ENCODE measurements around the gene GSAP.

Gene GSAP

DNA sequence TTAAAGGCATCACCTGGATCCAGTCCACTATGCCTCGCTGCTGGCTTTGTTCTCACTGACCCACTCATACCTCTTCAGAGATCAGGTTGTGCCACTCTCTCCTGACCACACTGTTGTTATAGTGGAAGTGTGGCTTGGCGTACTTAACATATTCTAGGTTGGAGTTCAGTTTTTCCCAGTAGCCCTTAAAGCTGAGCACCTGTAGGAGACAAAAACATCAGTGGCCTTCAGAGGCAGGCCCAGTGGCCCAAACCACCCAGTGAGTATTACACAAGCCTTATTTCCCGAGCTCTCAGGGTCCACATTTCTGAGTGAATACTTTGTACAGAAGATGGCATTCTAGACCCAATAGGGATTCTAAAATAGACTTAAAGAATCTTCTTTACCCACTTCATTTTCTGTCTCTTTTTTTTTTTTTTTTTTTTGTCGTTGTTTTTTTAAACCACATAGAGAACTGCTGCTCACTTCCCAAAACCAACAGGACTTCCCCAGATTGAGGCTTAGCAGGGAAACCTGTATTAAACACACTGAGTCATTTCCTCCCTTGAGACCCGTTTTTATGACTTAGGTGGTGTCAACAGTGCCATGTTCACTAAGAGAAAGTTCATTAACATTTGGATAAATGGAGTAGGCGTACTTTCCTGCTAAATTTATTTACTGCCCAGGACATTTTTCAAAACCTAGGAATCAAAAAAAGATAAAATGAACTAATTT is 85.8 kb downstream of the GSAP start:
- no peak for DNase-seq

DNA sequence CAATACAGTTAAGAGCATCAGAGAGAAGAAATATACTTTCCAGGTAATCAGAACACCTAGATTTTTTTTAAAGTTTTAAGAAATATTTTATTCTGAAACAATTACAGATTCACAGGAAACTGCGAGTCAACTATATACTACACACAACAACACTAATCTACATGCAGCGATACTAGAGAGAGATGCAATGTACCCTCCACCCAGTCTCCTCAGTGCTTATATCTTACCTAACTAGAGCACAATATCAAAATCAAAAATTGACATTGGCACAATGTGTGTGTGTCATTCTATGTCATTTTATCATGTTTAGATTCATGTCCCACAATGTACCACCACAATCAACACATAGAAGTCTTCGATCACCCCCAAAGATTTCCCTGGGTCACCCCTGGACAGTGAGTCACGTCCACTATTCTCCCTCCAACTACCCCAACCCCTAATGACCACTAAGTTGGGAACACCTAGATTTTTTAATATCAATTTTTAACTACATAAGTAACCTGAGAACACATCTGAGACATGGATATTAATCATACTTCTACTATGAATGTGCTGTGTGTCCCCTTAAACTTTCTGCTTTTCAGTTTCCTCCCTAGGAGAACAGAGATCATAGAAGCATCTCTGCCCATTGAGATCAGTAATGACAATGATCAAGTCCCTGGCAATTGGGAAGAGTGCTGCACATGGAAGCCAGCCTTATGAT is 86.5 kb downstream of the GSAP start:
- DNase-seq: no peak

DNA sequence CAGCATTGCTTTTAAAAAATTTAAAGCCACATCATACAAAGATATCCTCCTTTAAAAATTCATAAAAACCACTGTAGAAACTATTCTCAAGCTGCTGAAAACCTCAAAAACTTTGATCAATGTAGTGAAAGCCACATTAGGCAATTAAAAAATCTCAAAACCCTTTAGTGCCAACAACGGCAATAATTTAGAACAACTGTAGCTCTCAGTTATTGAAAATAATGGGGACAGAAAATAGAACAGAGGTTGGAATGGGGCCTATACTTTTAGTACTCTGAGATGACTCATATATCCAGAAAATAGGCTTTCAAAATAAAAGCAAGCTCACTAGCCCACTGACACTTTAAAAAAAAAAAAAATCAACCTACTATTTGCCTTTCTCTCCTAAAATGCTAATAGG is 87.5 kb downstream of the GSAP start:
- no peak for DNase-seq

DNA sequence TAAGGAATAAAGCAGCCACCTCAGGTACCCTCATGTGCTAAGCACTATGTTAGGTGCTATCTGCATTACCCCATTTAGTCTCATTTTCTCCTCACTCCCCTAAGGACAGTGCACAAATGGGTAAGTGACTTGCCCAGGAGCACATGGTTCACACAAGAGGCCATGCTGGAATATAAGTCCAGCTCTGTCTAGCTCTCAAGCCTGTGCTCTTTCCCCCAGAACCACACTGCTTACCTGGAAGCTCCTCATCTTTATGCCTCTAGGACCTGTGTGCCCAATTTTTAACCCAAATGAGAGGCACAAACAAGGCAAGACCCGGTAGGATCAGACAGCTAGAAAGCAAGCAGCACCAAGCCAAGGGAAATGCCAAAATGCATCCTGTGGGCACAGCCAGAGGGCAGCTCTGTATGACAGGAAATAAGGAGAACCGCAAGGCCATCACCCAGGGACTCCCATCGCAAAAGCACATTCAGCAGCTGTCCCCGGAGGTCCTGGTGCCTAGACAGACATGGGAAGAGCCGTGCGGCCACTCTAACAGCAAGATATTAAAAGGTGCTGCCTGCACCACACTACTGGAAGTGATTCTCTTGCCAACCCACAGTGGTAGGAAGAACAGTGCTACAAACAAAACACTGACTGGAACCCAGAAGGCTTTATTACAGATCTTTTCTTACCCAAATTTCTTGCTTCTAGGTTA is 88.1 kb downstream of the GSAP start:
- no peak for DNase-seq

DNA sequence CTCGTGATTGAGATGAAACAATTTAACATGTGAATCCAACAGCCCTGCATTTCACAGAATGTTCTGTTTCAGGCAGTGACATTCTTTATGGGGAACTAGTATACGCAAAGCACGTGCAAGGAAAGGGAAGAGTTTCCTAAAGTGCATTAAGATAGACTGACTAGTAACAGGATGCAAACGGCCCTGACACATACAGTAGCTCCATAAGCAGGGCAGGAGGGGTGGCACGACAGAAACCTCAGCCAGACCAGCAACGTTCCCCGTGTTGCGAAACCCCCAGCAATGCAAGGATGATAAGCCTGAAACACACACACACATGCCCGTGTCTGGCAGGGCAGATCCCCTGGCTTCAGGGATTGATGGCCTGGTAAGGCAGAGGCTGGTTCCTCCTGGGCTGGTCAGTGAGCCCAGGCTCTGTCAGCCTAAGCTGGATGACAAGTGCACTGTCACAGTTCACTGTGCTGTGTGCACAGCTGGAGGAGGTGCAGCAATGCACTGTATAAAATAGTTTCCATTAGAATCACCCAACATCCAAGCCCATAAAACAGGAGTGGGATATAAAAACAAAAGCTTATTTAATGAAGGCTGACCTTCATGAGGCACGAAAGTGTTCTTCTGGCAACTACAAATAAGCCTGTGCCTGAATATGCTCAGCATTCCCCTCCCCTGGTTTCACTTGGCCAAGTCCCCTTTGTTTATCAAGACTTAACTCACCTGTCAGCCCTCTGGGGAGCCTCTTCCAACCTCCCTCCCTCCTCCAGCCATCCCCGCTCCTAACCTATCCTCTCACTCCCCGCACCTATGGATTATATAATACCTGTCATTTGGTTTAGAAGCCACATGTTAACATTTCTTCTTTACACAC is 88.8 kb downstream of the GSAP start:
- DNase-seq: no peak

GRCh38 chr7:77326131-77326530 is 90.0 kb downstream of the GSAP start:
- no peak for DNase-seq

DNA sequence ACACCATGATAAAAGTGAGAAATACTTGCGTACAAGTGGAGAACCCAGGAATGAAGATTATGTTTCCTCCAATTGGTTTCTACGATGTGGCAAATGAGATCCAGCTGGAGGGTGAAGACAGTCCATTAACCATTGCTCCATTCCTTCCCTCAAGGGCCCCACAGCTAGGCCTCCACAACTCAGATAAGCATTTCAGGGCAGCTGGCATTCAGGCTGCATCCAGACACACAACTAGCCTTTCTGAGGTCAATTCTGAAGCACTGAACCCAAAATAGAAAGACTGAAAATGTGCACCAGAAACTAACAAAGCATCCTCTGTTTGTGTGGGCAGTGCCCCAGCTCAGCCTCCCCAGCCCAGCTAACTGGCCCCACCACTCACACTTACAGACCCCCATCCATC is 94.8 kb downstream of the GSAP start:
- peak in 2 of 58 donors; percentile 3 to 32 for DNase-seq

DNA sequence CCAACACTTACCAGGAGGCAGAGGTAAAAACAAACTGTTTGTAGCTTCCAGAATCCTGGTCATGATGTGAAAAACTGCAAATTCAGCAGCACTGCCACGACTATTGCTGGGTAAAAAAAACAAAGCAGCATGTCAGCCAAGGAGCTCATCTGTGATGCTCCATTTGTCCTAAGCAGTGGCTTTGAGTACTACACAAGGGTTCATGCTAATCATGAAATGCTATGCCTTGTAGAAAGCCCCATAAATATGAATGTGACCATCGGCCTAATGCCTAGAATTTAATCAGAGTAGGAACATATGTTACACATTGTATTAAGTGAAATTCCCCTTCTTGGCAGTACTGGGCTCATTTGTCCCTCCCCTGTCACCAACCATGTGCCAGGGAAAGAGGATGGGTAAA is 95.4 kb downstream of the GSAP start:
- DNase-seq: no peak

DNA sequence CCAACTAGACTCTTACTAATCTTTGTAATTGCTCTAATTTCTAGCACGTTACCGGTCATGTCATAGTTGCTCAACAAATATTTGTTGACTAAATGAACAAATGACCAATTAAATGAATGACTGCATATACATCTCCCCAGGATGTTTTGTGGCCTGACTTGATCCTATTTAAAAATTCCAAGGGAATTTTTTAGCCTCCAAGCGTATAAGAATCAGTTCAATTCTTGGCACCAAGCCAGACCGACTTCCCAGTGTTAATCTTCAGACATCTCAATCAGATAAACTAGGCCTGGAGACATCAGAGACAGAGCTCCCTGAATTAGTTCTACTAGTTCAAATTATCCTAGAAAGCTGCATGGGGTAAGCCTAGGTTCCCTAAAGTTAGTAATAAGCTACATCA is 96.0 kb downstream of the GSAP start:
- no peak for DNase-seq

DNA sequence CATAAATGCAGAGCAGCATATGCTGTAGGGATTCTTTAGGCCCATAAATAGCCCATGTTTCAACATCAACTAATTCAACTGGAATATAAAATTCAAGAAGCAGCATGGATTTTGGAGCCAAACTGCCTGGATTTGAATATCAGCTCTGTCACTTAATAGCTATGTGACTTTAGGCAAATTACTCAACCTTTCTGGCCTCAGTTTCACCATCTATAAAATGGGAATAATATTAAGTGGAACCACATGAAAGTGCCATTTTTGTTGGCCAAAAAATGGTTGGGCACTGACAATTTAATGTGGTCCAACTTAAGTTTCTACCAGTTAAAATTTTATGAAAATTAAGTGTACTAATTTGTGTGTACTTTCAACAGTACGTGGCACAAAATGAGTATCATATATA is 98.1 kb downstream of the GSAP start:
- DNase-seq: no peak

- DNase-seq: no peak
Observed at GRCh38 chr7:77316219-77316978, 99.8 kb downstream of the GSAP start.

GRCh38 chr7:77315182-77315591 is 101.0 kb downstream of the GSAP start:
- DNase-seq: no peak

- DNase-seq: no peak
Observed at GRCh38 chr7:77313876-77314480, 102.2 kb downstream of the GSAP start.

- DNase-seq: peak in 1 of 58 donors; percentile 18
Observed at GRCh38 chr7:77313085-77313484, 103.1 kb downstream of the GSAP start.

- no peak for DNase-seq
Observed at GRCh38 chr7:77310982-77311381, 105.2 kb downstream of the GSAP start.

DNA sequence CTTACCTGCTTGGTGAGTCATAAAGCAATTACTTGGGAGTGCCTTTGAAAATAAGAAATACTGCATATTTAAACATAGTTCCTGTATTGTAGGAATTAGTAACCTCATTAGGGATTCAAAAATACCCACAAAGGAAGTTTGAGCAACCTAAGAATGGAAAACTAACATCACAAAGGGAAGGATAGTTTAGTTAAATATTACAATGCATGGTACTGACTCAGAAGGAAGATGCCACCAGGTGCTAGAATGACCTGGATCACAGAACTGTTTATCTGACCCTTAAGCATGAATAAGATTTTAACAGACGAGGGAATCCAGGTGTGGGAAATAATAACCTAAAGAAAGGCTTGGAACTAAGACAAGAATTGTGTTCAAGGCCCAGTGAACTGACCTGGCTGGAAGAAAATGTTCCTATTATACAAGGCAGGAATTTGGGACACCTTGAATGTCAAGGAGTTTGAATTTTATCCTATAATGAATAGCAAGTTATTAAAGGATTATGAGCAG is 106.4 kb downstream of the GSAP start:
- DNase-seq: no peak

- DNase-seq: no peak
Observed at GRCh38 chr7:77308792-77309191, 107.4 kb downstream of the GSAP start.

DNA sequence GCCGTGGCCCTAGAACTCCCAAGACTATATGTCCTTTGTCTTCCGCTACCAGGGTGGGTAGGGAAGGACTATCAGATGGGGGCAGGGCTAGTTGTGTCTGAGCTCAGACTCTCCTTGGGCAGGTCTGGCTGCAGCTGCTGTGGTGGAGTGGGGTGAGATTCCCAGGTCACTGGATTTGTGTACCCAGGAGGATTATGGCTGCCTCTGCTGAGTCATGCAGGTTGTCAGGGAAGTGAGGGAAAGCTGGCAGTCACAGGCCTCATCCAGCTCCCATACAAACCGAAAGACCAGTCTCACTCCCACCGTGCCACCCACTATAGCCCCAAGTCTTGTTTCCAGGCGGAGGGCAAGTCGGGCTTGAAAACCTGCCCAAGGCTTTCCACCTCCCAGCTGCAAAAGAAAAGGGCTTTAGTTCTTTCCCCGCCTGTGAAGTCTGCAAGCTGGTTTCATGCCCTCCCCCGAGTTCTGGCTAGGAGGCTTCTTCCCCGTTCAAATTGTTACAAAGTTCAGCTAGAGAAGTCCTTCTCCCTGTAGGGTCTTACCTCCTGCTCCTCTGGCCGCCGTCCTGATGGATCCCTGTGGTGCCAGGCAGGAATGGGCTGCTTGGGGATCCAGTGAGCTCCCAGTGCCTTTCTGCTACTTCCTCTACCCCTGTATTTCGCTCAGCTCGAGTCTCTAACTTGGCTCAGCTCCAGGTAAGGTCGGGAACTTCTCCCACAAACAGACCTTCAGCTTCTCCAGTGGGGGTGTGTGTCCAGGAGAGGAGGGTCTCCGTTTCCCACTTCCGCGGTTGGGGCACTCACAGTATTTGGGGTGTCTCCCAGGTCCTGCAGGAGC is 109.7 kb downstream of the GSAP start:
- no peak for DNase-seq

DNA sequence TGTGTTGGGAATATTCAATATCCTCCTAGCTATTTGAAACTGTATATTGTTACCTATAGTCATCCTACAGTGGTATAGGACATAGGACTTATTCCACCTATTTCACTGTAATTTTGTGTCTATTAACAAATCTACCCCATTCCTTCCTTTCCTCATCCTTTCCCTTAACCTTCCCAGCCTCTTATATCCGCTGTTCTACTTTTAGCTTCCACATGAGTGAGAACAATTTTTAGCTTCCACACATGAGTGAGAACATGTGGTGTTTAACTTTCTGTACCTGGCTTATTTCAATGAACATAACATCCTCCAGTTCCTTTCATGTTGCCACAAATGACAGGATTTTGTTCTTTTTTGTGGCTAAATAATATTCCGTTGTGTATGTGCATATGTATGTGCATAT is 120.6 kb downstream of the GSAP start:
- no peak for DNase-seq

All from anterior cingulate cortex (tissue), 58 donors.